HG02885 (cell line): ENCODE results near the gene NR2F2.

Experiments used
- ATAC-seq: cut with Tn5 transposase; IDR thresholded peaks from one replicate; pipeline ENCODE4 v1.9.1; 2021; ENCODE audit warnings: mild to moderate bottlenecking; ENCODE audit not compliant: unreplicated experiment, poor library complexity

NR2F2 gene

DNA sequence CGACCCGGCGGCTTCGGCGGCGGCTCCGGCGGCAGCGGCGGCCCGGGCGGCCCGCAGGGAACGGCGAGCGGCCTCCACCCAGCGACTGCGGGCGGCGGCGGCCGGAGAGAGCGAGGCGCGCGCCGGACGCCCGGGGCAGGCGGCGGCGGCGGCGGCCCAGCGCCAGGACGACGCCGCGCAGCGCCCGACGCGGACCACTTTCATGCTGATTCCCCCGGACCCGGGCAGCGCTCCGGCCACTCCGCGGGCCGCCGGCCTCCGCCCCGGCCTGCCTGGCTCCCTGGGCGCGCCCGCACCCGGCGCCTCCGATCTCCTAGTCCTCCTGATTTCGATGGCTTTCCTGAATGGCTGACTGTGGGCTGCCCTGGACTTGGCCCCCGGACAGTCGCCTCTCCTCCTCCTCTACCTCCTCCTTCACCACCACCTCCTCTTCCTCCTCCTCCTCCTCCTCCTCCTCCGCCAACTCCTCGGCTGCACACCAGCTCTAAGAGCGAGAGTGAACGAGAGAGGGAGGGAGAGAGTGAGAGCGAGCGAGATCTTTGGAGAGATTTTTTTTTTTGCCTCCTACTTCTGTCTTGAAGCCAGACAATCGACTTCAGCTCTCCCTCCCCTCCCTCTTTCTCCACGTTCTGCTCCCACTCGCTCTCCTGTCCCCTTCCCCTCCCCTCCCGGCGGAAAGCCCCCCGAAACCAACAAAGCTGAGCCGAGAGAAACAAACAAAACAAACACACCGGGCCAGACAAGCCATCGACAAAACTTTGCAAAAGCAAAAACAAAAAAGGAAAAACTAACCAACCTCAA is 844 bp downstream of the NR2F2 start:
- ATAC-seq, result no peak

DNA sequence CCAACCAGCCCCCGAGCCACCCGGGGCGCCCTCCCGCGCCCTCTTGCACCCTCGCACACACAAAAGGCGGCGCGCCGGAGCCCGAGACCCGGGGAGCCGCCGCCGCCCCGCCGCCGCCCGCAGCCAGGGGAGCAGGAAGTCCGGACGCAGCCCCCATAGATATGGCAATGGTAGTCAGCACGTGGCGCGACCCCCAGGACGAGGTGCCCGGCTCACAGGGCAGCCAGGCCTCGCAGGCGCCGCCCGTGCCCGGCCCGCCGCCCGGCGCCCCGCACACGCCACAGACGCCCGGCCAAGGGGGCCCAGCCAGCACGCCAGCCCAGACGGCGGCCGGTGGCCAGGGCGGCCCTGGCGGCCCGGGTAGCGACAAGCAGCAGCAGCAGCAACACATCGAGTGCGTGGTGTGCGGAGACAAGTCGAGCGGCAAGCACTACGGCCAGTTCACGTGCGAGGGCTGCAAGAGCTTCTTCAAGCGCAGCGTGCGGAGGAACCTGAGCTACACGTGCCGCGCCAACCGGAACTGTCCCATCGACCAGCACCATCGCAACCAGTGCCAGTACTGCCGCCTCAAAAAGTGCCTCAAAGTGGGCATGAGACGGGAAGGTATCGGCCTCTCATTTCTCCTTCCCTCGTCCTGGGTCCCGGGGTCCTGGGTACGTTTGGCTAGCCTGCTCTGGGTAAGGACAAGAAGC is 1.6 kb downstream of the NR2F2 start:
- ATAC-seq, result no peak

DNA sequence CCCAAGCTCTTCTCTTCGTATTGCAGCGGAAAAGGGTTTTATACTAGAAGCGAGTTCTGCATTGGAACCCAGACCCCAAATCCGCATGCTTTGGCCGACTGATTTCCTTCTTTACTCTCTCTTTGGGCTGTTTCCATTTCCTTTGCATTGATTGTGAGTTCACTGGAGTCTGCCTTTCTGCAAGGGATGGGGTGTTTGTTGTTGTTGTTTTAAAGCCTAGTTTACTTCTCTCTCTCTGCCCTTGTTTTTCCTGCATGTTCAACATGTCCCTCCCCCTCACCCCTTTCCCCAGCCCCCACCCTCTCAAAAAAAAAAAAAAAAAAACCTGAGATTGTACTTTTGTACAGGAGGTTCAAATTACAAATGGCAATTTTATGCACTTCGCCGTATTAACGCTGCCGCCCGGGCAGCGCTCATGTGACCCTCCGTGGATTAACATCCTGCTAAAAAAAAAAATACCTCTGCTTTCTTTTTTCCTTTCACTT is 2.2 kb downstream of the NR2F2 start:
- no peak for ATAC-seq

DNA sequence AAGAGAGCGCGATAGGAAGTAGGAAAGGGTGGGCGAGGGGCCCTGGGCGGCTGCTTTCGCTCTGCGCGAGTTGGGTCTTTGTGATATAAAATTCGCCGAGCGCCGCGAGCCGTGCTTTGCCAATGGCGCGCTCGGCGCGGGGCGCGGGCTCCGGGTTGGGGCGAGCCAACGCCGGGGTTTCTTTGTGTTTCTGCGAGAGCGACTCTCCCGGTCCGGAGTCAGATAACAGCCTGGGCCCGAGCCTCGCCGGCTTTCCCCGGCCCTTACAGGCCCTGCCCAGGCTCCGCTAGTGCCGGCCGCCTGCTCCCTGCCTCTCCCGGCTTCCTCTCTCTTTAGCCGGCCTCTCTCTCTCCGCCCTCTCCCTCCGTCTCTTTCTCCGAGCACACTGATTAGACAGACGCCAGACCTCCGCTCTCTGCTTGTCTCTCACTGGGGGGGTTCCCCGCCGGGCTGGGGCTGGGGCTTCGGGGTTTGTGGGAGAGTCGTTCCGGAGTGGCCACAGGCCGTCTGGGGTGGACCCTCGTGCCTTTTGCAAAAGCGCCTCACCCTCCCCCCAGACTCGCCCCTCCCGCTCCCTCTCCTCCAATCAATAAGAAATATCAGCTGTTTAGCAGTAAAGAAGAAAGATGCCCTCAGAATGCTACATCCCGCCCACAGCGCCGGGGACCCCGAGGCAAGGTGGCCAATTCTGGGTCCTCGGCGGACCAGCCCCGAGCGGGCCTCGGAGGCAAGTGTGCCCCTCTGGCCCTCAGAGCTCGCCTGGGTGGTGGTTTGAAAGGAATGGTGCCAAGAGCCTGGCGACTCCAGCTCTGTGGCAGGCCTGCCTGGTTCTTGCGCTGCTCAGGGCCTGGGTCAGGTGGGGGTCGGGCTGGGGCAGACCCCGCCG is 2.9 kb downstream of the NR2F2 start:
- ATAC-seq, result no peak

DNA sequence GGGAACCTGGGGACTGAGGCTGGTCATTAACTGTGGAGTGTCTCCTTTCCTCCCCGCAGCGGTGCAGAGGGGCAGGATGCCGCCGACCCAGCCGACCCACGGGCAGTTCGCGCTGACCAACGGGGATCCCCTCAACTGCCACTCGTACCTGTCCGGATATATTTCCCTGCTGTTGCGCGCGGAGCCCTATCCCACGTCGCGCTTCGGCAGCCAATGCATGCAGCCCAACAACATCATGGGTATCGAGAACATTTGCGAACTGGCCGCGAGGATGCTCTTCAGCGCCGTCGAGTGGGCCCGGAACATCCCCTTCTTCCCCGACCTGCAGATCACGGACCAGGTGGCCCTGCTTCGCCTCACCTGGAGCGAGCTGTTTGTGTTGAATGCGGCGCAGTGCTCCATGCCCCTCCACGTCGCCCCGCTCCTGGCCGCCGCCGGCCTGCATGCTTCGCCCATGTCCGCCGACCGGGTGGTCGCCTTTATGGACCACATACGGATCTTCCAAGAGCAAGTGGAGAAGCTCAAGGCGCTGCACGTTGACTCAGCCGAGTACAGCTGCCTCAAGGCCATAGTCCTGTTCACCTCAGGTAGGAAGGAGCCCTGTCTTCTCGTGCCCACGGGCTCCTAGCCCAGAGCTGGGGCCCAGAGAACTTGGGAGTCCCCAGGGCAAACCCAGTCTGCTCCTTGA is 3.7 kb downstream of the NR2F2 start:
- no peak for ATAC-seq

DNA sequence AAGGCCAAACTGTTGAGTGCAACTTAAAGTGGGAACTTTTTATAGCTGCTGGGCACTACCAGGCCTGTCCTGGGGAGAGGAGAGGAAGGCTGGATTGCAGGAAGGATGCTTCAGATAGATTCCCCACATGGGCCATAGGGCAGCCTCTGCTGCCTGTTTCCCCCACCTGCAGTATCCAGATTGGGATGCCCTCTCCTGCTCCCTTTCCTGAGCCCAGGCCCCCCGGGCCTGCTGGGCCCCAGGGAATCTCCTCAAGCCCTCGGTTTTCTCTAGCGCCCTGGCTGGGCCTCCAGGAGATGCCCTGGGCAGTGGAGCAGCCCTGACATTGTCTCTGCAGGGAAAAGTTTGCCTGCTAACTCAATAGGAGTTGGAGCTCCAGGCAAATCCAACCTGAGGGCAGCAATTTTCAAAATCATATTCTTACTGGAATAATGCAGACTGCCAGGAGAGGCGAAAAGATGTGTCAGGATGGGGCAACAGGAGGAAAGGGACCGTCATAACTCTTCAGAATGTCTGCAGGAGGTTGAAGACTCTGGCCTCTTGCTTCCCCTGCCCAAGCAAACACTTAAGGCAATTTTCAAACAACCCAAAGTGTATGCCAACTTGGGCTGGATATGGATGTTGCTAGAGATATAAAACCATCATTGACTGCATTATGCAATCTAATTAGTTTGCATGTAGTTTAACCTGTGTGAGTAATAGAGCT is 4.4 kb downstream of the NR2F2 start:
- ATAC-seq, result no peak

DNA sequence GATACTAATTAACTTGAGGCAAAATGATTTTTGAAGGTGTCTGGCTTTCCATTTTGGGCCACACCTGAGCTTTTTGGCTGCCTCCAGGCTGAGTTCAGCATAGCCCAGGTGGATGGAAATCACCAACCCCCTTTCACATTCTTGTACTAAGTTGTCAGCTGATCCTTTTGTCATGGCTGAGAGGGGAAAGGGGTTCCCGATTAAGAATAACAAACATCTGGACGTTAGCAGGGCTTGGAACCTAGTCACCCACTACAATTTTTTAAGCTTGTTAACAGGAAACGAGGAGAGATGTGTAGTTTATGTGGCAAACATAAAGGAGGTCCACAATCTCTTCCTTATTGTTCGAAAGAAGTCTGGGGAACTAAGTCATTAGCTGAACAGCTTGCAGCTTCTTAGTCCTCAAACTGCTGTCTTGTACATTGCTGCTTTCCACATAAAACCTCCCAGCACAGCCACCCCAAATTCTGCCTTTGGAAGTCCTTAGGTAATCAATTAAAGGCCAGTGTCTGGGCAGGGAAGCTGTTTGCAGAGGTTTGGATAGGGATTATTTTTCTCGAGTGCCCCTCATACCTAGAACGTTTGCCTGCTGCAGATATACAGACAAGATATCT is 5.0 kb downstream of the NR2F2 start:
- ATAC-seq, result no peak

DNA sequence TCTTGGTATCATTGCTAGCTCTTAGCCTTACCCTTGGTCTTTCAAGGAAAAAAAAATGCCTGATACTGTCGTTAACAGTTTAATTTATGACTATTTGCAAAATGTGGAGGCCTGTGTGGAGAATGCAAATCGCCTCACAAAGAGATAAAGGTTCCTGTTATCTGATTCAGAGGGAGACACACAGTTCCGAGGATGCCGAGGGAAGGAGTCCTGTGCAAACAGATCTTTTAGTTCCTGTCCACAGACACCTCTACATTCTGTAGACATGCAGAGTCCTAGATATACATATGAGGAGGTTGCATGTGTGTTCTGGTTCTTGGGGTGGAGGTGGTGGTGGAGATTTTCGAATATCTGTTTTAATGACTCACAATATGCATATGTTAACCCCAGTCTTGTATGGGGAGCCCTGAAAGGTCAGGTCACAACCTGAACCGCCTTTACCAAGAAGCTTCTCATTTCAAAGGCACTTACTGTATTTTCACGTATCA is 5.7 kb downstream of the NR2F2 start:
- ATAC-seq, result no peak

DNA sequence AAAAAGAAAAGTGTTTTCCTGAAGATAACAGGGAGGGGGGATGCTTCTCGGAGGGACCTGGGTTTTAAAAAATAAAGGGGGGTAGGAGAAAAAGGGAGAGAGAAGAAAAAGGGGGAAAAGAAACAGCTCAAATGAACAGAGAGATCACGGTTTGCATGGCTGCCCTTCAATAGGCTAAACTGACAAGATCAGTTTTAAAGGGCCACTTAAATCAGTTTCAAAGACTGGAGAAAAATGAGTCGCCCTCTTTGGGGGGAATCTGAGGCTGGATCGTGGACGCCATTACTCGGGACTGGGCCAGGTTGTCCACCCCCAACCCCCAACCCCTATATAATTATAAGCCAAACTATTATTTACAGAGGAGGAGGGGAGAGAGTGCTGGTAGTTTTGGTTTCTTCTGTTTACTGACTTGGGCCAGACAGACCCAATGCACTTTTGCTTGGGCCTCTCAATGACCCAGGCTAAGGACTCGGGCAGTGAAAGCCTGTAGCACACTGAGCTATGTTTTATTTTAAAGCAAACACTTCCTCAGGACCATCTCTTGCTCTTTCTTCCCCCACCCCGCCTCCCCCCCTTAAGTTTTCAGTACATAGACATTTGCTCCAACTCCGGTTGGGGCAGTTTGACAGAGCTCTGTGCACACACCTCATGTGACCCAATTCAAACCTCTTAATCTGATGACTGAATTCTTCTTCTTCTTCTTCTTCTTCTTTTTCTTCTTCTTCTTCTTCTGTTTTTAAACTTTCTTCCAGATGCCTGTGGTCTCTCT is 6.3 kb downstream of the NR2F2 start:
- no peak for ATAC-seq

DNA sequence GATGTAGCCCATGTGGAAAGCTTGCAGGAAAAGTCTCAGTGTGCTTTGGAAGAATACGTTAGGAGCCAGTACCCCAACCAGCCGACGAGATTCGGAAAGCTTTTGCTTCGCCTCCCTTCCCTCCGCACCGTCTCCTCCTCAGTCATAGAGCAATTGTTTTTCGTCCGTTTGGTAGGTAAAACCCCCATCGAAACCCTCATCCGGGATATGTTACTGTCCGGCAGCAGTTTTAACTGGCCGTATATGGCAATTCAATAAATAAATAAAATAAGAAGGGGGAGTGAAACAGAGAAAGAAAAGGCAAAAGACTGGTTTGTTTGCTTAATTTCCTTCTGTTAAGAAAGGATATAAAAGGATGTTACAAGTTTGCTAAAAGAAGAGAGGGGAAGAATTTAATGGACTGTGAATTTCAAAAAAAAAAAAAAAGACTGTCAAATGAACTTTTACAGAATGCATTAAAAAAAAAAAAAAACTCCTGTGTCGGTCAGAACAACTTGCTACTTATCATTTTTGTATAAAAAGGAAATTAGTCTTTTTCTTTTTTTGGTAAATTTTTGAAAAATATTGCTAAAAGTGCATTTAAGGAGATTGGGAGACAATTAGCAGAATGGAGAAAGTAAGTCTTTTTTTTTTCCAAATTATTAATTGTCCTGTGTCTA is 7.0 kb downstream of the NR2F2 start:
- ATAC-seq, result no peak

DNA sequence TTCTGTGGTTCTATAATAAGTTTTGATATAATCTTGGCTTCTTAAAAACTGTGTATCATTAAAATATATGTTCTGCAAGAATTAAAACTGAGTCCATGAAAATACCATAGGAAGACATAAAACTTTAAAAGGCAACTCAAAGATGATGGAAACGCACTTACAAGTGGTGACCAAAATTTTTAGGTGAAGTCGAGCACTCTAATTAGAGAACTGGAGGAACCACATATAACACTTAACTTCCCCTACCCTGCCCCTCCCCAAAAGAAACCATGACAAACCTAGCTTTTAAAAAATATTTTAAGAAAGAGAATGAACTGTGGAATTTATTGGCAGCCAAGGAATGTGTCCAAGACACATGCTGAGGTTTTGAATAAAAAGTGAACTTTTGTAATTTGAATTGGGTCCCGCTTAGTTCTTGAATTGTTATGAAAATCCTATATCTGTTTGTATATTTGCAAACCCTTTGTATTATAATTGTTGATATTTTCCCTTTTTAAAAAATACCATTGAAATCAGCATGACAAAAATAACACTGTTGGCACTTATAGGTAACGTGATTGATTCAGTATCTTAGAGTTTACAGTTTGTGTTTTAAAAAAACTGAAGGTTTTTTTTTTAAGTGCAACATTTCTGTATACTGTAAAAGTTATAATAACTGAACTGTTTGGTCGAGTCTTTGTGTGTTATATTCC is 7.7 kb downstream of the NR2F2 start:
- ATAC-seq, result no peak

DNA sequence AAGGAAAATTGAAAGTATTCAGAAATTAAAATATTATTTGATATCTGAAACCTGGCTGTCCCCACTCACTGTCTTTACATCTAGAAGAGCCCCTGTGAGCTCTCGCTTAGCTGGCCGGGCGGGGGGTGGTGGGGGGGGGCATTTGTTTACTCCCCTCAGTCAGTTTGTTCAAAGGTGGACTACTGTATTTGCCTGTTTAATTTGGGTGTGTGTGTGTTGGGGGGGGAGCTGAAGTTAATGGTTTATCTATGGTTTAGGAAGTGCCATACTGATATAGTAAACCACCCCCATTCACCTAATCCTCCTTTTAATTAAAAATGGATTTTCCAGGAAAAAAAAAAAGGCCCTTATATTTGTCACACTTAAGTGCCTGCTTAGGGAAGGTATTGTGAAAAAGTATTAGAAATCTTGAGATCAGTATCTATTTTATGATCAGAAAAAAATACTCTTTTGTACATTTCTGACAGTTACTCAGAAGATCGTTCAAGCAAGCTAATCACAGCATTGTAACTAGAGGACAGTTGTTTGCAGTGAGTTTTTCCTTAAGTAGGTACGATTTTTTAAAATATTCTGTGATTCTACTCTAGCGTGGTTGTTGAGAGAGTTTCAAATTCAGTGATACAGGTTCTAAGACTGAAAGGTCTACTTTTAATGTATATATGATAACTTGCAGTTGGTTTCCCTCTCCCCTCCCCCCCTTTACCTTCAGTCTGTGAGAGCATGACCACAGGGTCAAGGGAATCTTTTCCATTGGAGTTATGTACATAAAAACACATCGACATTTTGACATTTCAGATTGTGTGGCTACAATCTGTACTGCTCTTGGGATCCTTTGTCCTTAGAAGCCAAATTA is 8.5 kb downstream of the NR2F2 start:
- ATAC-seq, result no peak

DNA sequence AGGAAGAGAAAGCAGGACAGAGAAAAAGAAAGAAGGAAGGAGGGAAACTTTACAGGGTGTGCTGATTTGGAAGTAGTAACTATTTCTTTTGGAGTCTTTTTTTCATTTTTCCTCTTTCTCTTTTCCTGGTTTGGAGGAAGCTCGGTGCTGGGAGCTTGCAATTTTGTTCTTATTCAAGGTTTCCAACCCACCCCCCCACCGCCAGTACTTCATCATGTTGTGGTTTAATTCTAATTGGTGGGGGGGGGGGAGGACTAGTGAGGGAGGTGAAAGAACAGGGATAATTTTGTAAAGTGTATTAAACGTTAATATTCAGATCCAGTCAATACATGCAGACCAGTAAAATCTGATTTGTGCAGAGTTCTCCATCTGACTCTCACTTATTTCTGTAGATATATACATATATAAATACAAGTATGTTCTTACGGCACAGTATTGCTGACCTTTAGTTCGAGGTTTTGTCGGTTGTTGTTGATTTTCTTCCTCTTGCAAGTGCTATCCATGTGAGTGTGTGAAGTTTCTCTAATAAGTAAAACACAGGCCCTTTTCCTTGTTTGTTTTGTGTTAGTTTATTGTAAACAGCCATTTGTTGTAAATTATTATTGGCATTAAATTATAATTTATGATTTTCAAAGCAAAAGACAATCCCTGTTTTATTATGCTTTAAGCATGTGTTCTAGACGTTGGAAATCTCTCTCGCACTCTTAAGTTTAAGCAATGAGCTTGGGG is 9.3 kb downstream of the NR2F2 start:
- no peak for ATAC-seq

DNA sequence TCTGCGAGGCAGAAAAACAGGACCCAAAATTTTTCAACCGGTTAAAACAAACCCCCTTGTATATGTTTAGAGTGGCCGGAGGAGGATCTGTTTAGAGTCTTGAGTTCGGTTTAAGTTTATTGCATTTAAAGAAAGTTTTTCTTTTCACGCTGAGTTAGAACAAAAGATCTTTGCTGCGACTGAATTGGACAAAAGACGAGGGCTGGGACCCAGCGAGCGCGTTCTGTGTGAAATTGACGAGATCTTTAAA is 9.8 kb downstream of the NR2F2 start:
- no peak for ATAC-seq

DNA sequence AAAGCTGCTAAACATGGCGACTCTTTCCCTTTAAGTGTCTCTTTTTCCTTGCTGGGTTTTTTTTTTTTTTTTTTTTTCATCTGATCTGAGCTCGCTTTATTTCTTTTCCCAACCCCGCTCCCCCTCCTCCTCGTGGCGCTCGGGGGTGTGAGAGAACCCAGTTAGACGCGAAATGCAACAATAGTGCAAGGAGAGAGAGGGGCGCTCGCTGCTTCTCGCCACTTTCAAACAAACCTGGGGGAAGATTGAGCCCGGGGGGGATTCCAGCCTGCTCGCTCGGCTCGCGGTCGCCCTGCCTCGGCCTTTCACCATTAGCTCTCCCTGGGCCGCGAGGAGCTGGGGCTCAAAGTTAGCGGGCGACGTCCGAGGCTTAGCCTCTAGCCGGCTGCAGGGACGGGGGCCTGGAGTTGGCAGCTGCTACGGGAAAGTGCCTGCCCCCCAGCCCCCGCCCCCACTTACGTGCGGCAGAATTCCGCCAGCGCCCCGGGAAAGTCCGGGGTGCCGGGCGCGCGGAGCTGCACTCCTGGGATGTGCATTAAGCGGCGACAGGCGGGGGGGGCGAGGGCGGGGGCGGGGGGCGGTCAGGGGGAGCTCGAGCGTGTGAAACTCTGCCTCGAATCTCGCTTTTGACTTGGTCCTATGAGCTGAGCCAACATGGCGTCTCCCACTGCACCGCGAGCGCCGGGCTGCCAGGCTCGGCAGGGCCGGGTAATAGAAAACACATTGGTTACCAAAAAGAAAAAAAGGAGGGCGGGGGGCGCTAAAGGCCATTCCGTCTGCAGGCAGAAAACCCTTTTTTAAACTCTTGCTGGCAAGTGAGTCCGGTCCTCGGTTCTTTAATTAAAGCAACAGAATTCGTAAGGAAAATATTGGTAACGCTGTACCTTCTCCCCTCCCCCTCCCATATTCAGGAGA is 10.4 kb downstream of the NR2F2 start:
- ATAC-seq, result no peak
